Body of pancreas (tissue), 4 donors: ENCODE measurements around the gene DTNBP1. TPM values are rescaled to one million over a fixed set of nuclear protein-coding genes. Genes with fewer than 3 reads are reported as not detected.
A peak's percentile ranks its signal among the peaks of the same experiment; 100 is the strongest.

Experiments used
- ATAC-seq: fragments of 150-250 bp; one replicate; pipeline ENCODE4 v1.9.1; 2016
- DNase-seq, 4 donors: peaks; one replicate each; pipeline ENCODE4 v3.0.0-alpha.2; 2019
- H3K27ac ChIP-seq, 4 donors: fragments of 200-600 bp; sonication (generic); 1 replicate in 3 of 4; 2 replicates in 1 of 4; pipeline versions ENCODE4 v1.5.1 to v1.6.1; 2016 to 2019; ENCODE audit warnings: mild to moderate bottlenecking in 1 of 4, mixed read lengths in 1 of 4, moderate library complexity in 1 of 4
- H3K27me3 ChIP-seq, 2 donors: fragments of 200-600 bp; sonication (generic); one replicate each; pipeline ENCODE4 v1.6.0; 2016; ENCODE audit warnings: mild to moderate bottlenecking in 1 of 2
- H3K36me3 ChIP-seq, 2 donors: fragments of 200-600 bp; sonication (generic); replicated peaks in 1 of 2; 2 replicates each; pipeline ENCODE4 v1.5.1; 2016; ENCODE audit warnings: low read depth in 2 of 2; ENCODE audit not compliant: insufficient read depth in 1 of 2
- H3K4me1 ChIP-seq: fragments of 200-600 bp; sonication (generic); one replicate; pipeline ENCODE4 v1.6.0; 2016
- H3K4me3 ChIP-seq, 2 donors: fragments of 200-600 bp; sonication (generic); 1 replicate in 1 of 2; 2 replicates in 1 of 2; pipeline ENCODE4 v1.5.1; 2016 to 2019
- H3K9me3 ChIP-seq, 3 donors: fragments of 200-600 bp; sonication (generic); 1 replicate in 2 of 3; 2 replicates in 1 of 3; pipeline ENCODE4 v1.5.1; 2016
- POLR2A ChIP-seq, 3 donors: fragments of 450-650 bp; IDR thresholded peaks; one replicate each; pipeline ENCODE4 v1.6.1; 2016; ENCODE audit warnings: antibody characterized with exemption in 3 of 3, mild to moderate bottlenecking in 2 of 3
- WGBS, 2 donors: methylation state at CpG; one replicate each; pipeline ENCODE4 v1.1.5; 2017; 5-methylcytosine and 5-hydroxymethylcytosine counted together
- intact Hi-C: fragments of 100-400 bp; cut with DNase I; formaldehyde crosslinking; loops from one replicate; pipeline ENCODE4 v1.15.1; 2023
- total RNA-seq, 2 donors: library from RNA; depleted of rRNA; stranded (reverse); fragments of >200 nt; gene quantifications; one replicate each; pipeline ENCODE4 v1.1.0, GENCODE V29; 2016
- TF ChIP-seq, protein P1 (sequence below), 7 experiments: fragments of 450-650 bp in 4 of 7; fragments of 200-600 bp in 3 of 7; sonication (generic) in 3 of 7; IDR thresholded peaks; one replicate each; pipeline ENCODE4 v1.5.1; 2016 to 2019; ENCODE audit warnings: antibody characterized with exemption in 7 of 7

Gene DTNBP1
- total RNA-seq, 2 donors from 2014 or later, result 3.3 to 5.2 TPM

DNA sequence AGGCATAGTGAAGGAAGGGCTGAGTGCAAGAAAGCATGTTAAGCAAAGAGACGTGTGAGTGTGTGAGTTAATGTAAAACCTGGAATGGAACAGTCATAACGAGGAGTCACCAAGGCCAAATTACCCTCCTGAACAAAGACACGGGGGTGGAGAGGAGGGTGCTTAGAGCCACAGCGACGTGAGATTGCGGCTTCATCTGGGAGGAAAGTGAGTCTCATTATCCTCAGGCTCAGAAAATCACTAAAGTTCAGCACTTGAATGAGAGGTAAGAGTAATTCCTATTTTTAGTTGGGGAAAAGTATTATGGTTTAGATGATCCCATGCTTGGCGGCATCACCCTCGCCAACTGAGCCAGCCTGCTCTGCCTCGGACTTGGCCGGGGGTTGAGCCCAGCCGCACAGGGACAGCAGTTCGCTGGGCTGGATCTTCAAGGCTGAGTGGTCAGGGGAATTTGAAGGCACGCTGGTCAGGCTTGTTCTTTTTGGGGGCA, 136.6 kb downstream of the DTNBP1 start:
- DNase-seq (no peak), ATAC-seq (no peak)
- Histone ChIP-seq H3K27ac (no peak overlapping the region), H3K36me3 (peaks cover 0 to 5% of the 10 kb centered on the region in 2 donors), H3K4me1 (peaks cover 21% of the 10 kb centered on the region), H3K9me3 (no peaks in the 10 kb centered on the region), H3K27me3 (no peaks in the 10 kb centered on the region), H3K4me3 (no peak overlapping the region)
- intact Hi-C loops, result no loop called here
- TF ChIP-seq, protein P1, sequence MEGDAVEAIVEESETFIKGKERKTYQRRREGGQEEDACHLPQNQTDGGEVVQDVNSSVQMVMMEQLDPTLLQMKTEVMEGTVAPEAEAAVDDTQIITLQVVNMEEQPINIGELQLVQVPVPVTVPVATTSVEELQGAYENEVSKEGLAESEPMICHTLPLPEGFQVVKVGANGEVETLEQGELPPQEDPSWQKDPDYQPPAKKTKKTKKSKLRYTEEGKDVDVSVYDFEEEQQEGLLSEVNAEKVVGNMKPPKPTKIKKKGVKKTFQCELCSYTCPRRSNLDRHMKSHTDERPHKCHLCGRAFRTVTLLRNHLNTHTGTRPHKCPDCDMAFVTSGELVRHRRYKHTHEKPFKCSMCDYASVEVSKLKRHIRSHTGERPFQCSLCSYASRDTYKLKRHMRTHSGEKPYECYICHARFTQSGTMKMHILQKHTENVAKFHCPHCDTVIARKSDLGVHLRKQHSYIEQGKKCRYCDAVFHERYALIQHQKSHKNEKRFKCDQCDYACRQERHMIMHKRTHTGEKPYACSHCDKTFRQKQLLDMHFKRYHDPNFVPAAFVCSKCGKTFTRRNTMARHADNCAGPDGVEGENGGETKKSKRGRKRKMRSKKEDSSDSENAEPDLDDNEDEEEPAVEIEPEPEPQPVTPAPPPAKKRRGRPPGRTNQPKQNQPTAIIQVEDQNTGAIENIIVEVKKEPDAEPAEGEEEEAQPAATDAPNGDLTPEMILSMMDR (IDR thresholded peaks at IDR 0.05), result no peak
- no peak for TF ChIP-seq POLR2A (IDR thresholded peaks at IDR 0.05)
- WGBS, 2 donors, result 87 to 89% methylated on average over 13 of the region's 13 CpGs

DNA sequence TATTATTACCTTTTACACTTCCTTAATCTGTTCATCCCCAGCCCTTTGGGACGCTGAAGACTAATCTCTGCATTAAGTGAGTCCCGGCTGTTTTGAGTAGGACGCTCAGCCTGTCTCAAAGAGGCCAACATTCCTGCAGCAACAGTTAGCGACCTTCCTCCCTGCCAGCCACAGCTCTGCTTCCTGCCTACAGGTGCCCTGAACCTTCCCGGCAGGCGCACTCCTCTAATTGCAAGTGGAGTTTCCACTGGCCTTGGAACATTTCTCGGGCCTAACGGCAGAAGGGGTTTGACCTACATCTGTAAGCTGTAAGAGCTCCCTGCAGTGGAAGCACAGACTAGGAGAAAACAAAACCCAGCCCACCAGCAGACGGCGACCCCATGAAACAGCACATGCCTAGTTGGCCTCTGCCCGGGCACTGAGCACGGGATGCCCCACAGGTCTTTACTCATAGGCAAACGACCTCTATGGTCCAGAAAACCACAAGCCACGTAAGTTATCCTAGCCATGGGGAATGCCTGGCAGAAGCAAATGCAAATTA, 137.9 kb downstream of the DTNBP1 start:
- H3K9me3 ChIP-seq, result no peaks in the 10 kb centered on the region
- no peak overlapping the region for H3K27ac ChIP-seq
- H3K4me1 ChIP-seq, result peaks cover 21% of the 10 kb centered on the region
- DNase-seq (no peak), ATAC-seq (no peak)
- TF ChIP-seq, protein P1 (IDR thresholded peaks at IDR 0.05), result no peak
- TF ChIP-seq POLR2A (IDR thresholded peaks at IDR 0.05), result no peak
- H3K36me3 ChIP-seq, result peaks cover 0 to 3% of the 10 kb centered on the region in 2 donors
- H3K27me3 ChIP-seq, result no peaks in the 10 kb centered on the region
- intact Hi-C loops, result no loop called here
- H3K4me3 ChIP-seq, result no peak overlapping the region
- 95% methylated on average over 14 of the region's 14 CpGs for WGBS, 2 donors

DNA sequence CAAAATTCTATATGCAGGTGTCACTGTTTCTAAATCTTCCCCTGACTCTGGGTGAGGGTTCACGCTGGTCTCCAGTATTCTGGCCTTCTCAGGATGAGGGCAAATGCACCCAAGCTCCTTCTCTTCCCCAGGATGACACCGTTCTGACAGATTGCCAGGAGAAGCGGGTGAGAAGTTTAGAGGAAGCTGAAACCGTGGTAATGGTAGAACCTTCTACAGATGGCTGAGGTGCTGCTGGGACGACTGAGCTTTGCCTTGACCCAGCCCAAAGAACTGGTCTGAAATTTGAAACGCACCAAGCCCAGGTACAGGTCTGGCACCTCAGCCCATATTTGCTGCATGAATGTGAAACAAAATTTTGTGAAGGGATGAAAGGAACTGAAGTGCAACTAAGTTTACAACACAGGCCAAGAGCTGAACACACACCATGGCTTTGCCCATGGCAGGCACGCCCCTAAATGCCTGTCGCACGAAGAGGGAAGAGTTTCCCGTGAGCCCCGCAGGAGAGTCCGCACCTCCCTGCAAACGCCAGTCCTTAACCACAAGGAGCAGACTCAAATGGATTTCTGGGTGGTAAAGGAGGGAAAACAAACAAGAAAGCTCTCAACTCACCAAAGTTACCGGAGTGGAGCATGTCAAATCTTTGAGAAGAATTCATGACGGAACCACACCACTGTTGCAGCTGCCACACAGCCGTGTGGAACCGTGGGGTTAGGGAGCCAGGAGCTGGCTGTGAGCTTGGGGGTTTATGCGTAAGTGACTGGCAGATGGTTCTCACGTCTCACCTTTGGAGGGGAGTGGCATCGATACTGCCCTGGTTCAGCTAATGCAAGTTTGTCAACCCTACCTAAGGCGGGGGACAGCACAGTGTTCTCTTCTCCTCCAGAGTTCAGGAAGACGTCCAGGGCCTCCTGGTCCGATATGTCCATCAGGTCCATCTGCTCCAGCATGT, 138.9 kb downstream of the DTNBP1 start:
- TF ChIP-seq, protein P1 (IDR thresholded peaks at IDR 0.05), result no peak
- TF ChIP-seq POLR2A (IDR thresholded peaks at IDR 0.05), result no peak
- 93 to 98% methylated on average over 22 to 23 of the region's 23 CpGs for WGBS, 2 donors
- peak overlapping the region in 1 of 4 donors; percentile 4 for H3K27ac ChIP-seq
- ATAC-seq (no peak), DNase-seq (no peak)
- H3K9me3 ChIP-seq, result no peaks in the 10 kb centered on the region
- intact Hi-C loops, result no loop called here
- H3K36me3 ChIP-seq, result peaks cover 0 to 3% of the 10 kb centered on the region in 2 donors
- H3K4me1 ChIP-seq, result peaks cover 21% of the 10 kb centered on the region
- no peaks in the 10 kb centered on the region for H3K27me3 ChIP-seq
- no peak overlapping the region for H3K4me3 ChIP-seq

DNA sequence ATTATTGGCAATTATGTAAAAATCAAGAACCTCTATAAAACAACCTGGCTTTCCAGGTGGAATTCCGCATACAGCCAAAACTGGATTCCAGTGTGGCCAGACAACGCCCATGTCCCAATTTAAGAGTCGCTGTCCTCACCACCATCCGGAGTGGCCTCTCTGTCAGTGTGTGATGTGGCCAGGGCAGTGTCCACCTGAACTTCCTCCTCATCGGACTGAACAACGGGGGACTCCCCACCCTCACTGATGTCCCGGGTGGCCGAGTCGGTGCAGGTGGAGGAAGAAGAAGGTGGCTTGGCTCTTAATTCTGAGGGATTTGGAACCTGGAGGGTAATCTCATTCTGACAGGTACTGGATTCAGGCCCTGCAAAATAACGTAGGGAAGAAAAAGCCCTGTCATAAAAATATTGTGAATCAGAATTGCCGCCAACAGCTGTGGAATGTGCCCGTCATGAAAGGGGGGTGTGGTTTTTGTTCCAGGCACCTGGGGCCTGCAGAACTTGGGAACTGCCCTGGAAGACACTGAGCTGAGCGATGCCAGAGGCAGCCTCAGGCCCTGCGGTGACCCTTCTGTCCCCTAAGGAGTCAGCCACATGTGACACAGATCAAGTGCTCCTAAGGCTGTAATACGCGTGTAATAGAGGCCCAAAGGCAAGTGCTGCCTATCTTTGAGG, 139.8 kb downstream of the DTNBP1 start:
- intact Hi-C loops, result no loop called here
- H3K27ac ChIP-seq, result peak overlapping the region in 3 of 4 donors; percentile 31 to 63 (median 63)
- peaks cover 21% of the 10 kb centered on the region for H3K4me1 ChIP-seq
- no peak overlapping the region for H3K4me3 ChIP-seq
- 85 to 87% methylated on average over 16 of the region's 16 CpGs for WGBS, 2 donors
- no peak for DNase-seq
- peaks cover 0 to 4% of the 10 kb centered on the region in 2 donors for H3K36me3 ChIP-seq
- ATAC-seq, result peak; percentile 42
- H3K27me3 ChIP-seq, result no peaks in the 10 kb centered on the region
- TF ChIP-seq, protein P1 (IDR thresholded peaks at IDR 0.05), result no peak
- no peak for TF ChIP-seq POLR2A (IDR thresholded peaks at IDR 0.05)
- no peaks in the 10 kb centered on the region for H3K9me3 ChIP-seq
